SH-SY5Y (cell line): ENCODE results near the gene ZDHHC14.

Experiments
- GATA2 ChIP-seq: IDR thresholded peaks from 2 replicates; pipeline ENCODE4 v1.6.1; 2011; ENCODE audit warnings: mild to moderate bottlenecking, low read depth, low read length
- GATA3 ChIP-seq: IDR thresholded peaks from 2 replicates; pipeline ENCODE4 v1.6.1; 2011; ENCODE audit warnings: low read depth, mild to moderate bottlenecking, low read length, moderate library complexity

GRCh38 chr6:157550114-157550989 is 169.4 kb downstream of the ZDHHC14 start:
- TF ChIP-seq GATA2 (no peak), GATA3 (no peak)
